H9 (cell line): Measurements from ENCODE around the gene PMM2. TPM values are rescaled to one million over a fixed set of nuclear protein-coding genes. Genes with fewer than 3 reads are reported as not detected.

Experiments
- DNase-seq: peaks from one replicate; pipeline ENCODE4 v3.0.0-alpha.2; 2017
- H2AFZ ChIP-seq: one replicate; pipeline ENCODE4 v1.6.1; 2013; ENCODE audit warnings: mild to moderate bottlenecking, low read length, control low read depth, moderate library complexity
- H2AK5ac ChIP-seq: 2 replicates; pipeline ENCODE4 v1.6.1; 2013; ENCODE audit warnings: low read length, control low read depth, mixed read lengths; ENCODE audit not compliant: insufficient read length
- H2BK120ac ChIP-seq: one replicate; pipeline ENCODE4 v1.6.1; 2013; ENCODE audit warnings: low read depth, mild to moderate bottlenecking, low read length, control low read depth, inconsistent platforms; ENCODE audit not compliant: poor library complexity, severe bottlenecking
- H2BK12ac ChIP-seq: 2 replicates; pipeline ENCODE4 v1.6.1; 2013; ENCODE audit warnings: low read length, control low read depth, mixed read lengths, low read depth; ENCODE audit not compliant: insufficient read length
- H2BK15ac ChIP-seq: 2 replicates; pipeline ENCODE4 v1.6.1; 2013; ENCODE audit warnings: low read depth, low read length, control low read depth
- H2BK20ac ChIP-seq: one replicate; pipeline ENCODE4 v1.6.1; 2013; ENCODE audit warnings: low read depth, mild to moderate bottlenecking, low read length, control low read depth, inconsistent platforms; ENCODE audit not compliant: poor library complexity, severe bottlenecking
- H2BK5ac ChIP-seq: 2 replicates; pipeline ENCODE4 v1.6.1; 2013; ENCODE audit warnings: low read length, control low read depth, mixed read lengths; ENCODE audit not compliant: insufficient read length
- H3K14ac ChIP-seq: 2 replicates; pipeline ENCODE4 v1.6.1; 2013; ENCODE audit warnings: low read length, control low read depth; ENCODE audit not compliant: insufficient read depth
- H3K18ac ChIP-seq: 2 replicates; pipeline ENCODE4 v1.6.1; 2013; ENCODE audit warnings: low read depth, mild to moderate bottlenecking, mixed read lengths, low read length, control low read depth; ENCODE audit not compliant: insufficient read length
- H3K23ac ChIP-seq: 2 replicates; pipeline ENCODE4 v1.6.1; 2013; ENCODE audit warnings: low read length, control low read depth, mixed read lengths, low read depth; ENCODE audit not compliant: insufficient read length
- H3K23me2 ChIP-seq: 2 replicates; pipeline ENCODE4 v1.6.1; 2013; ENCODE audit warnings: low read depth, mild to moderate bottlenecking, mixed read lengths, low read length, control low read depth; ENCODE audit not compliant: insufficient read length, poor library complexity, severe bottlenecking
- H3K27ac ChIP-seq: 2 replicates; pipeline ENCODE4 v1.5.1; 2013; ENCODE audit warnings: low read length, control low read depth, mixed read lengths, low read depth; ENCODE audit not compliant: insufficient read length
- H3K27me3 ChIP-seq: 2 replicates; pipeline ENCODE4 v1.6.1; 2013; ENCODE audit warnings: low read length, control low read depth, inconsistent platforms; ENCODE audit not compliant: insufficient read depth
- H3K4ac ChIP-seq: 2 replicates; pipeline ENCODE4 v1.6.1; 2013; ENCODE audit warnings: low read depth, mild to moderate bottlenecking, control low read depth, inconsistent platforms, low read length, moderate library complexity
- H3K4me1 ChIP-seq: 2 replicates; pipeline ENCODE4 v1.6.1; 2013; ENCODE audit warnings: low read length, control low read depth, inconsistent platforms; ENCODE audit not compliant: insufficient read depth
- H3K4me2 ChIP-seq: 2 replicates; pipeline ENCODE4 v1.6.1; 2013; ENCODE audit warnings: low read length, control low read depth, mixed read lengths; ENCODE audit not compliant: insufficient read length, insufficient read depth
- H3K56ac ChIP-seq: 2 replicates; pipeline ENCODE4 v1.6.1; 2013; ENCODE audit warnings: low read depth, mild to moderate bottlenecking, mixed read lengths, low read length, control low read depth; ENCODE audit not compliant: insufficient read length
- H3K79me1 ChIP-seq: 2 replicates; pipeline ENCODE4 v1.6.1; 2013; ENCODE audit warnings: low read depth, mild to moderate bottlenecking, moderate library complexity, low read length, control low read depth, inconsistent platforms; ENCODE audit not compliant: insufficient read depth, poor library complexity, severe bottlenecking
- H3K79me2 ChIP-seq: 2 replicates; pipeline ENCODE4 v1.6.1; 2013; ENCODE audit warnings: low read length, control low read depth, inconsistent platforms; ENCODE audit not compliant: insufficient read depth
- H3K9ac ChIP-seq: 2 replicates; pipeline ENCODE4 v1.6.1; 2013; ENCODE audit warnings: low read length, control low read depth, mixed read lengths; ENCODE audit not compliant: insufficient read length; ENCODE audit errors: extremely low read depth
- H3K9me3 ChIP-seq: one replicate; pipeline ENCODE4 v1.6.1; 2013; ENCODE audit warnings: low read depth, low read length, inconsistent platforms; ENCODE audit not compliant: control insufficient read depth
- H3T11ph ChIP-seq: one replicate; pipeline ENCODE4 v1.6.1; 2013; ENCODE audit warnings: mild to moderate bottlenecking, low read length, control low read depth, inconsistent platforms
- H4K20me1 ChIP-seq: one replicate; pipeline ENCODE4 v1.6.1; 2013; ENCODE audit not compliant: control insufficient read depth, insufficient read length, insufficient read depth
- H4K5ac ChIP-seq: 2 replicates; pipeline ENCODE4 v1.6.1; 2013; ENCODE audit warnings: low read depth, mild to moderate bottlenecking, mixed read lengths, low read length, control low read depth; ENCODE audit not compliant: insufficient read length
- H4K8ac ChIP-seq: replicated peaks from 2 replicates; pipeline ENCODE4 v1.6.1; 2013; ENCODE audit warnings: low read length, control low read depth, mixed read lengths, low read depth; ENCODE audit not compliant: insufficient read length
- H4K91ac ChIP-seq: 2 replicates; pipeline ENCODE4 v1.6.1; 2013; ENCODE audit warnings: low read depth, mild to moderate bottlenecking, moderate library complexity, mixed read lengths, low read length, control low read depth; ENCODE audit not compliant: insufficient read length
- H3K27ac Mint-ChIP-seq, 3 experiments: 2 replicates in 2 of 3; 3 replicates in 1 of 3; pipeline ENCODE4 v1.8.0; 2020 to 2021; ENCODE audit warnings: mixed read lengths in 3 of 3, mild to moderate bottlenecking in 1 of 3, moderate library complexity in 1 of 3
- H3K27me3 Mint-ChIP-seq: 2 replicates; pipeline ENCODE4 v1.8.0; 2021; ENCODE audit warnings: low read depth, mild to moderate bottlenecking, moderate library complexity, mixed read lengths
- H3K36me3 Mint-ChIP-seq, 3 experiments: 2 replicates in 2 of 3; 3 replicates in 1 of 3; pipeline ENCODE4 v1.8.0; 2020 to 2021; ENCODE audit warnings: low read depth in 3 of 3, mixed read lengths in 3 of 3; ENCODE audit not compliant: insufficient read depth in 1 of 3
- H3K4me1 Mint-ChIP-seq, 2 experiments: 2 replicates each; pipeline ENCODE4 v1.8.0; 2020; ENCODE audit warnings: mixed read lengths in 2 of 2
- H3K4me3 Mint-ChIP-seq, 2 experiments: 2 replicates in 1 of 2; 3 replicates in 1 of 2; pipeline ENCODE4 v1.8.0; 2020 to 2021; ENCODE audit warnings: mild to moderate bottlenecking in 2 of 2, mixed read lengths in 2 of 2, moderate library complexity in 1 of 2
- H3K9me3 Mint-ChIP-seq, 2 experiments: 2 replicates in 1 of 2; 3 replicates in 1 of 2; pipeline ENCODE4 v1.8.0; 2020; ENCODE audit warnings: mild to moderate bottlenecking in 2 of 2, mixed read lengths in 2 of 2, moderate library complexity in 1 of 2
- WGBS: extraction: QIAGEN DNeasy Blood & Tissue Kit; methylation state at CpG from one replicate; pipeline ENCODE4 v1.1.7; 2013; ENCODE audit warnings: missing lambda C conversion rate, low lambda C conversion rate, mixed read lengths; ENCODE audit not compliant: insufficient read length; ENCODE audit errors: extremely low coverage; 5-methylcytosine and 5-hydroxymethylcytosine counted together
- total RNA-seq: library from RNA; stranded (reverse); gene quantifications from 2 replicates; pipeline ENCODE4 v1.2.1, GENCODE V29; 2021
- TF ChIP-seq, protein P1 (sequence below): fragments of 200-600 bp; sonication (generic); conservative IDR thresholded peaks from 3 replicates; pipeline ENCODE4 v1.8.0; 2021; ENCODE audit warnings: antibody characterized with exemption, mild to moderate bottlenecking

PMM2 gene
- total RNA-seq, 1 experiment from 2014 or later = 82.7 TPM

DNA sequence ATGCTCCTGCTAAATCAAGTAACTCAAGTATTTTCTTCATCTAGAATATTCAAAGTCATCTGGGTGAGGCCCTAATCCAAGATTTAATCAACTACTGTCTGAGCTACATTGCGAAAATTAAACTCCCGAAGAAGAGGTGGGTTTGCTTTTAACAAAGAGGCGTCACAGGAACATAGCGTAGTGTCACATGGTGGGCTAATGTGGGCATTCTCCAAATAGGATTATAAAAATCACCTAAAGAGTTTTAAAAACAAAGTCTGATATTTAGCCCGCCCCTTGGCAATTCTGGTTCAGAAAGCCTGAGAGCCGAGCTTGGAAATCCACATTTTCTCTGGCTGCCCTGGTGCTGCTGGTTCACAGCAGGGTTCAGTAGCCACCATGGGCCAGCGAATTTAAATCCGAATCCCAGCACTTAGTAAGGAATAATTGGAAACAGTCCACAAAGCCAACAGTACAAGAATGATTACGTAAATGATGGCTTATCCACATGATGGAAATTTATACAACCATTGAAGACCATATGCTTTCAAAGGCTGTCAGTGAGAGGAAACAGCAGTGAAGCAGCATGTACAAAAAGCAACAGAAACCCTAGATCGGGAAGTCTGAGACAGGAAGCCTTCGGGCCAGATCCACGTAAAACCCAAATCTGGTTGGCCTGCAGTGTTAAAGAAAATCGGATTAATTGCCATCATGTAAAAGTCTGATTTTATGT is 8.8 kb downstream of the PMM2 start:
- H3K23ac ChIP-seq = no peak overlapping the region
- H2BK5ac ChIP-seq = no peak overlapping the region
- no peak overlapping the region for H3K4me2 ChIP-seq
- no peak overlapping the region for H3K4ac ChIP-seq
- H3K4me1 ChIP-seq = no peaks in the 10 kb centered on the region
- TF ChIP-seq, protein P1, sequence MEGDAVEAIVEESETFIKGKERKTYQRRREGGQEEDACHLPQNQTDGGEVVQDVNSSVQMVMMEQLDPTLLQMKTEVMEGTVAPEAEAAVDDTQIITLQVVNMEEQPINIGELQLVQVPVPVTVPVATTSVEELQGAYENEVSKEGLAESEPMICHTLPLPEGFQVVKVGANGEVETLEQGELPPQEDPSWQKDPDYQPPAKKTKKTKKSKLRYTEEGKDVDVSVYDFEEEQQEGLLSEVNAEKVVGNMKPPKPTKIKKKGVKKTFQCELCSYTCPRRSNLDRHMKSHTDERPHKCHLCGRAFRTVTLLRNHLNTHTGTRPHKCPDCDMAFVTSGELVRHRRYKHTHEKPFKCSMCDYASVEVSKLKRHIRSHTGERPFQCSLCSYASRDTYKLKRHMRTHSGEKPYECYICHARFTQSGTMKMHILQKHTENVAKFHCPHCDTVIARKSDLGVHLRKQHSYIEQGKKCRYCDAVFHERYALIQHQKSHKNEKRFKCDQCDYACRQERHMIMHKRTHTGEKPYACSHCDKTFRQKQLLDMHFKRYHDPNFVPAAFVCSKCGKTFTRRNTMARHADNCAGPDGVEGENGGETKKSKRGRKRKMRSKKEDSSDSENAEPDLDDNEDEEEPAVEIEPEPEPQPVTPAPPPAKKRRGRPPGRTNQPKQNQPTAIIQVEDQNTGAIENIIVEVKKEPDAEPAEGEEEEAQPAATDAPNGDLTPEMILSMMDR = no peak
- no peak overlapping the region for H2BK15ac ChIP-seq
- DNase-seq = no peak
- H3K36me3 Mint-ChIP-seq = peaks cover 55 to 94% (median 83%) of the 10 kb centered on the region in 3 experiments; a peak in 6 of 7 replicates
- no peak overlapping the region for H4K8ac ChIP-seq
- H4K91ac ChIP-seq = no peak overlapping the region
- H4K20me1 ChIP-seq = no peaks in the 10 kb centered on the region
- no peaks in the 10 kb centered on the region for H3K9me3 Mint-ChIP-seq
- H3K27me3 Mint-ChIP-seq = no peaks in the 10 kb centered on the region
- H2BK12ac ChIP-seq = no peak overlapping the region
- no peaks in the 10 kb centered on the region for H3K79me1 ChIP-seq
- H2AK5ac ChIP-seq = no peak overlapping the region
- H3K23me2 ChIP-seq = no peaks in the 10 kb centered on the region
- no peaks in the 10 kb centered on the region for H3K9me3 ChIP-seq
- H3K56ac ChIP-seq = no peak overlapping the region
- no peak overlapping the region for H4K5ac ChIP-seq
- no peak overlapping the region for H3K14ac ChIP-seq
- no peak overlapping the region for H3T11ph ChIP-seq
- no CpG with 5 or more reads among the region's 13 CpGs for WGBS
- no peak overlapping the region for H3K27ac ChIP-seq
- no peak overlapping the region for H2BK20ac ChIP-seq
- no peaks in the 10 kb centered on the region for H3K27me3 ChIP-seq
- no peak overlapping the region for H3K9ac ChIP-seq
- H3K27ac Mint-ChIP-seq = peak overlapping the region in 1 of 3 experiments; percentile 55; a peak in 1 of 7 replicates
- H3K4me1 Mint-ChIP-seq = no peaks in the 10 kb centered on the region
- no peaks in the 10 kb centered on the region for H3K79me2 ChIP-seq
- H2AFZ ChIP-seq = no peak overlapping the region
- no peak overlapping the region for H3K18ac ChIP-seq
- no peak overlapping the region for H2BK120ac ChIP-seq
- no peak overlapping the region for H3K4me3 Mint-ChIP-seq
